Cardiac fibroblast (primary cell): ENCODE results near the gene FANCC.
A peak's percentile ranks its signal among the peaks of the same experiment; 100 is the strongest.
"Not testable (repeated sequence)": the region's sequence is repeated elsewhere in the genome, so short reads cannot be mapped to it uniquely, and the experiment has no call there.

Experiments used
- DNase-seq, 2 donors: peaks; one replicate each; pipeline versions ENCODE4 v3.0.0 to v3.0.0-alpha.2; 2010; ENCODE audit warnings: low read depth in 2 of 2
- H3K4me3 ChIP-seq, 2 donors: replicated peaks in 1 of 2; 1 replicate in 1 of 2; 2 replicates in 1 of 2; pipeline ENCODE4 v1.5.1; 2011; ENCODE audit warnings: low read depth in 2 of 2, low read length in 2 of 2, mild to moderate bottlenecking in 2 of 2, moderate library complexity in 1 of 2
- CTCF ChIP-seq: IDR thresholded peaks from one replicate; pipeline ENCODE4 v1.5.1; 2011; ENCODE audit warnings: low read depth, mild to moderate bottlenecking, low read length, inconsistent platforms

FANCC gene

GRCh38 chr9:95305770-95306492 is 11.6 kb downstream of the FANCC start:
- H3K4me3 ChIP-seq, result no peak overlapping the region
- DNase-seq, result peak in 1 of 2 donors; percentile 57
- no peak for TF ChIP-seq CTCF

DNA sequence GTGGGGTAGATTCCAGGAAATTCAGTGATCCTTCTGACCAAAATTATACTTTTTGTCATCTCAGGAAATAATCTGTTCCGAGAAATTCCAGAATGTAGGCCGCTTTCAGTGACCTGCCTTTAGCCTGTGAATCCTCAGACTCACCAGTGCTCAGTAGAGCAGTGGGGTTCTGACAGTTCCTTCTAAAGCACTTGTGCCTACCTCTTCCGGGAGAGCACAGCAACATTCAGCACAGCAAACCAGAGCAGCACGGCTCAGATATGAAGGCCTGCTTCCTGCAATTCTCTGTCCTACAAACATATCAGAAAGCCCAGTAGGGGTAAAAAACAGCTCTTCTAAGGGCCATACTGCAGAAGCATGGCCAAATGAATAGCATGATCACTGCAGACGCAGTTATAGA is 15.0 kb downstream of the FANCC start:
- DNase-seq, result no peak
- H3K4me3 ChIP-seq, result no peak overlapping the region
- no peak for TF ChIP-seq CTCF

DNA sequence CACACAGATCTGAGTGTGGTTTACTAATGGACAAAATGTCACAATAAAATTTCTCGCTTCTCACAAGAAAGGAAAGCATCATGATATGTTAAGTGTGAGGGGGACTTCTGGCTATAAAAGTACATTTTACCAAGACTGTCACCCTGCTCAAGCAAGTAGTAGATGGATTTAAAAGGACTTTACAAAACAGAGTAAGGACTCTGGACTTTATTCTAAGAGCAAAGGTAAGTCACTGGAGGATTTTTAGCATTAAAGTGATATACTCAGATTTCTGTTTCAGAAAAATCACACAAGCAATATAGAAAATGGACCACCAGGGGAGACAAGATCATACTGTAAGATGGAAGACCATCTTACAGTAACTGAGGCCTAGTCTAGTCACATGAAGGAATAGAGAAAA is 19.7 kb downstream of the FANCC start:
- DNase-seq, result no peak
- no peak for TF ChIP-seq CTCF
- no peak overlapping the region for H3K4me3 ChIP-seq

DNA sequence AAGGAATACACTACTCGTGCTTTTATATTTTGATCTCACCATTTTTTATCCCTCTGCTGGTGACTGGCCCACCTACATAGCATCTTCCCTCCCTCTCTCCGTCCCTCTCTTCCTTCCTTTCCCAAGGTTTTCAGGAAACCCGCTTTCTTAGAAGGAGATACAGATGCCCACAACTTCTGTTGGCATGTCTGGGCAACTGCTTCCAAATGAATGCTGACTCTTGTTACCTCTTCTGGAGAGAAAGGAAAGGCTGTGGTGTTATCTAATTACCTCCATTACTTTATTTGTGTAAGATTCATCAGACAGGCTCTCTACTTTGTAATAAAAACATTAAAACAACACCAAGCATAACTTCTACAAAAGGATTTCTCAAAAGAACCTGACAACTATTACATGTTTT is 20.2 kb downstream of the FANCC start:
- DNase-seq, result no peak
- no peak for TF ChIP-seq CTCF
- H3K4me3 ChIP-seq, result no peak overlapping the region

DNA sequence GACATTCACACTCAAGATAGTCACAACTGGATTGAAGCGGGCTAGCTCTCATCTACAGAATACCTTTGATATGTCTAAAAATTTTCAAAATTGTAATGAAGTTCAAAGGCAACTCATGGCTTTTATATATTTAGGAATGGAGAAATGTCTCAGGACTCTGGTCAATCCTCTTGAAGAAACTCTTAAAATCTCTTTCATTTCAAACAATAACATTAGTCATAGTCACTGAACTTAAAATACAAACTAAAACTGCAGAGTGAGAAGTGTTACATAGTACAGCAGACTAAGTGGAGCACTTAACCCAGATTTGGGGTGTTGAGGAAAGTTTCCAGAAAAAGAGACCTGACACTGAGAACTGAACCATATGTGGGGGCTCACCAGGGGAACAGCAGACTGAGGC is 20.7 kb downstream of the FANCC start:
- no peak for TF ChIP-seq CTCF
- H3K4me3 ChIP-seq, result no peak overlapping the region
- DNase-seq, result no peak

- not testable (repeated sequence) for DNase-seq
Observed at GRCh38 chr9:95293296-95293695, 24.2 kb downstream of the FANCC start.

DNA sequence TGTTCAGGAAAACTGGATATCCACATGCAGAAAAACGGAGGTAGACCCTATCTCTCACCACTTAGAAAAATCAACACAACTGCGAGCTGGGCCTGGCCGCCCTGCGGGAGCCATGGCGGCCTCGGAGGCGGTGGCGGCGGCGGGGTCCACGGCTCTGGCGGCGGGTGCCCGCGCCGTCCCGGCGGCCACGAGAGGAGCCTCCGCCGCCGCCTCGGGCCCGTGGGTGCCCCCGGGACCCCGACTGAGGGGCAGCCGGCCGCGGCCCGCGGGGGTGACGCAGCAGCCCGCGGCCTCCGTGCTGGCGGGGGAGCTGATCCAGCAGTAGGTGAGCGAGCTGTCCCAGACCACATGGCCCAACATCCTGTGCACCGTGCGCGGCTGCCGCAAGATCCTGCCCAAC is 25.3 kb downstream of the FANCC start:
- no peak for TF ChIP-seq CTCF
- no peak overlapping the region for H3K4me3 ChIP-seq
- DNase-seq, result no peak

More at GRCh38 chr9:95293296-95293695, 24.2 kb downstream of the FANCC start:
- not testable (repeated sequence) for H3K4me3 ChIP-seq
